ENCODE measurements around the gene PLPP3.

Gene PLPP3

DNA sequence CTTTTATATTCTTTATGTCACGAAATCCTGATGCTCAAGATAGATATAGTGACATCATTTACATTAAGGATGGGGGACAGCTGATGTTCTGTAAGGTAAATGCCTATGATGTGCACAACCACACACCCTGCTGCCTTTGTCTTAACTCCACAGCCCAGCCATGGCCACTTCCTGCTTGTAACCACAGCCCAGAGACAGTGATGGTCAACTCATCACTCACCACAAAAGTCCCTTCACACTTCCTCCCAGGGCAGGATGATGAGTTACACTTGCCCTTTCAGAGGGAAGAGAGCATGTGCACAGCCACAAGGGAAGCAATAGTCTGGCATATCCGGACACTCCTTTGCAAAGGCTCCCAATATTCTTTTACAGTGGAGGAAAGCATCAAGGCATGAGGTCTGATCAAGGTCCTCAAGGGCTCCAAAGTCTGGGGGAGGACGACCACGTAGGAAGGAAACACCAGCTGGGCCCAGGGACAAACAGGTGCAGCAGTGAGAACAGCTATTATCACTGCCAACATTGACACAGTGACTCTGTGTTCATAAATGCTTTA lies 53.8 kb downstream of the PLPP3 start:
- no peak for DNase-seq (ENCODE audit: extremely low read depth, low read depth)

DNA sequence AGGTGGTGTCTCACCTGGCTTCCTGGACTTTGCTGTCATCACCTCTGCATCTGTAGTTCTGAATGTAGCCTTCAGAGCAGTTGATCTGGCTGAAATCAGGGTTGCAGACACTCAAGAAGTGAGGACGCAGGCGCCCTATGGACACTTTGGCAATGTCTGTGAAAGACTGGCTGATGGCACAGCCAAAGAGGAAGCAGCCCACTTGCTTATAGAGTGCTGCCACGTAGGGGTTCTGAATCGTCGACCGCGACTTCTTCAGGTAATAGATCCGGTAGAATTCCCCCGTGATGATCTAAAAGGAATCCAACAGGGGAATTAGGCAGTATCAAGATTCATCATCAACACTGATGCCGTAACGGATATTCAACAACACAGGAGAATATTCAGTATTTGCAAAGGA lies 55.1 kb downstream of the PLPP3 start:
- DNase-seq (ENCODE audit: extremely low read depth, low read depth), result no peak
- no peak overlapping the region for H3K4me3 ChIP-seq (replicated peaks; ENCODE audit: low read depth, low read length)
- TF ChIP-seq, protein P1, sequence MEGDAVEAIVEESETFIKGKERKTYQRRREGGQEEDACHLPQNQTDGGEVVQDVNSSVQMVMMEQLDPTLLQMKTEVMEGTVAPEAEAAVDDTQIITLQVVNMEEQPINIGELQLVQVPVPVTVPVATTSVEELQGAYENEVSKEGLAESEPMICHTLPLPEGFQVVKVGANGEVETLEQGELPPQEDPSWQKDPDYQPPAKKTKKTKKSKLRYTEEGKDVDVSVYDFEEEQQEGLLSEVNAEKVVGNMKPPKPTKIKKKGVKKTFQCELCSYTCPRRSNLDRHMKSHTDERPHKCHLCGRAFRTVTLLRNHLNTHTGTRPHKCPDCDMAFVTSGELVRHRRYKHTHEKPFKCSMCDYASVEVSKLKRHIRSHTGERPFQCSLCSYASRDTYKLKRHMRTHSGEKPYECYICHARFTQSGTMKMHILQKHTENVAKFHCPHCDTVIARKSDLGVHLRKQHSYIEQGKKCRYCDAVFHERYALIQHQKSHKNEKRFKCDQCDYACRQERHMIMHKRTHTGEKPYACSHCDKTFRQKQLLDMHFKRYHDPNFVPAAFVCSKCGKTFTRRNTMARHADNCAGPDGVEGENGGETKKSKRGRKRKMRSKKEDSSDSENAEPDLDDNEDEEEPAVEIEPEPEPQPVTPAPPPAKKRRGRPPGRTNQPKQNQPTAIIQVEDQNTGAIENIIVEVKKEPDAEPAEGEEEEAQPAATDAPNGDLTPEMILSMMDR (IDR thresholded peaks at IDR 0.05; ENCODE audit: low read depth, low read length, missing control alignments), result no peak

More for the DNA sequence above, 53.8 kb downstream of the PLPP3 start:
- TF ChIP-seq, protein P1 (IDR thresholded peaks at IDR 0.05; ENCODE audit: low read depth, low read length, missing control alignments), result no peak
- H3K4me3 ChIP-seq (replicated peaks; ENCODE audit: low read depth, low read length), result no peak overlapping the region

DNA sequence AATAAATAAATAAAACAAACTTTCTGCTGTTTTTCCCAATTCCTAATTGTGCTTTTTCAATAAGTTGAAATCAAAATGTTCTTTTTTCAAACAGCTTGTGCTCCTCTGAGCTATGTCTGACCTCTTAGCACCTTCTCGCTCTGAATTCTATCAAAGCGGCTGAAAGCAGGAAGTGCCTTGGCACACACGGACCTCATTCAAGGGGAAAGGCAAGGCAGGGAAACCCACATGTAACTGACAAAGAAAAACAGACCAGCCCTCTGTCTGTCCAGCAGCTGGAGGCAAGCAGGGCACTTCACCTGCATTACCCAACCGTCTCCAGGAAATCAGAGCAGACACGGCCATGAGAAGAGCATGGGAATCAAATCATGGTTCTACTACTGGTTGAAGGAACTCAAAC lies 56.7 kb downstream of the PLPP3 start:
- no peak for DNase-seq (ENCODE audit: extremely low read depth, low read depth)
- no peak overlapping the region for H3K4me3 ChIP-seq (replicated peaks; ENCODE audit: low read depth, low read length)
- TF ChIP-seq, protein P1 (IDR thresholded peaks at IDR 0.05; ENCODE audit: low read depth, low read length, missing control alignments), result no peak

DNA sequence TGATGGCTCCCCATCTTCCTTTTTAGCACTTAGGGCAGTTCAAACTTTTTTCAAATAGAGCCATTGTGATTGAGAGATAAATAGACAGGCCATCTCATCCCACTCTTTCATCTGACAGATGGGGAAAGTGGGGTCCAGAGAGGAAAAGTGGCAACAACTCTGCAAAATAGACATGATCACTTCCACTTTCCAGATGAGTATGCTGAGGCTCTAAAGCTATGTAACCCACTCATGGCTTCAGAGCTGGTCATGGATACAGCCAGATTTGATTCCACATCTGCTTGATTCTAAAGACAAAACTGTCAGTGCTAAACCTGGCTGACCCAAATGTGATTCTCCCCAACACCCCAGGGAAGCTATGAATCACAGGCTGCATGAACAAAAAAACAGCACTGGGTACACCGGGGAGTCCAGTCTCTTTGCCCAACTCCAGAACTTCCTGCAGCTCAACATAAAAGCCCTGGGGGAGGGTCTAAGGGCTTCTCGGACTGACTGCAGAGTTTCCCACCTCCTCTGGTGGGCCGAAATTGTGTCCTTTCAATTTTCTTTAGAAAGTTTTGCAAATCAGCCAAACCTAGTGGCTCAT lies 59.3 kb downstream of the PLPP3 start:
- no peak overlapping the region for H3K4me3 ChIP-seq (replicated peaks; ENCODE audit: low read depth, low read length)
- DNase-seq (ENCODE audit: extremely low read depth, low read depth), result no peak
- TF ChIP-seq, protein P1 (IDR thresholded peaks at IDR 0.05; ENCODE audit: low read depth, low read length, missing control alignments), result no peak

DNA sequence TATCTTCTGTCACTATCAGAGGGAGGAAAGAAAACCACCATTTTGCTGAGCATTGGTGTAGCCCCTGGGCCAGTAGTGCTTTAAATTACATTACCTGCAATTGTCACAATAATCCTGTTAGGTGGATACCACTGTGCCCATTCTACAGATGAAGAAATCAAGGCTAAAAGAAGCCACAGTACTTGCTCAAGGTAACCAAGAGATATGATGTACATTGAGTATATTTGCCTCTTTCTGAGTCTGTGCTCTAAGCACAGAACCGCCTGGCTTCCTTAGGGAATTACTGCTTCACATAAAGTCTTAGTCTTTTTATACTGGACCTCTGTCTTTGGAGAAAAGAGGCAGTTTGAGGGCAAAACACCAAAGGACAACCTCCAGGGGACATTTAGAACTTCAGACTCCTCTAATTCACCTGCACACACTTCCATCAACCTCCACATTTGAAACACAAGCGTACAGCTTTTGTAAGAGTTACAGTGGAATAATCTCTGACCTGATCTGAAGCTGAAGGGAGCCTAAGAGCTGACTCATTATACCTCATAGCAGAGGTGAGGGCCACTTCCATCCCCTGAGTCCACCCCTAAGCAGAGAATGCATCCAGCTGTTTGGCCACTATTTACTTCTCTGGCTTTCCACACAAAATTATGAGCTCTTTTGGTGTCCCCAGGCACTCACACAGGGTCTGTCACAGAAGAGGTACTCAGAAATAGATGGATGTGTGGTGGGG lies 61.8 kb downstream of the PLPP3 start:
- TF ChIP-seq, protein P1 (IDR thresholded peaks at IDR 0.05; ENCODE audit: low read depth, low read length, missing control alignments), result no peak
- no peak overlapping the region for H3K4me3 ChIP-seq (replicated peaks; ENCODE audit: low read depth, low read length)
- no peak for DNase-seq (ENCODE audit: extremely low read depth, low read depth)

DNA sequence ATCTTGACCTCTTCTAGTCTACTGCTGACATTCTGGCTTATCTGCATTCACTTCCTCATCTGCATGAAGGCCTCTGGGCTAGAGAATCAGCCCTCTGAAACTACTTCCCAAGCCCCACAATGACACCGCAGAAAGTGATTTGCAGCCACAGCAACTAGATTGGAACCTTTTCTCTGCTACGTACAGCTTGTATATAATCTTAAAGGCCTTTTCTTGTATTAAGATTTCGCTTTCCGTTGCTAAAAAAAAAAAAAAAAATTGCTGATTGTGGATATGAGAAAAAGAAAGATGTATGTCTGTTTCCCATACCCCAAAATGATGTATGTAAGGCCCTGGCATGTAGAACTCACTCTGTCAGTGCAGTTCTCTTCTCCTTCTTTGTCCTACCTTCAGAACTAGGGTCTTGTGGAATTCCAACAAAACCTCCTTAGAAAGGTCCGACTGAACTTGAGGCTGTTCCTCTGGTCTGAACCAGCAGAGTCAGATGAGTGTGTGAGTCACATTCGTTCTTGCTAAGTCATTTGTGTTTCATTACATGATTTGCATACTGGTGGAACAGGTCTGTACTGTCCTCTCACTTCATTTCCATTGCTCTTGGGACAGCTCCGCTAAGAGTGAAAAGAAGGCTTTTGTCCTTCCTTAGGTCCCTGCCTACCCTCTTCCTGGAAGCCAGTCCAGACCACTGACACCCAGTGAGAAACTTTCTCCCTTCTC lies 62.7 kb downstream of the PLPP3 start:
- H3K4me3 ChIP-seq (replicated peaks; ENCODE audit: low read depth, low read length), result no peak overlapping the region
- TF ChIP-seq, protein P1 (IDR thresholded peaks at IDR 0.05; ENCODE audit: low read depth, low read length, missing control alignments), result no peak
- DNase-seq (ENCODE audit: extremely low read depth, low read depth), result no peak
